GM03348 (cell line): ENCODE data around the gene TSLP.

Source experiments
- DNase-seq: peaks from one replicate; pipeline ENCODE4 v3.0.0; 2012; ENCODE audit warnings: low spot score

The TSLP gene

GRCh38 chr5:111071413-111071812 lies at the start of gene TSLP:
TSS of gene TSLP (plus strand) at chr5:111071713. CDS start at chr5:111071891, 178 bp downstream.
- DNase-seq, result no peak

- DNase-seq, result no peak
These were observed 49.2 kb upstream of the TSLP start for GRCh38 chr5:111022301-111022700.

- DNase-seq, result no peak
These were observed 42.6 kb upstream of the TSLP start for GRCh38 chr5:111028865-111029264.

GRCh38 chr5:111043712-111044506 lies 27.6 kb upstream of the TSLP start:
- no peak for DNase-seq

- DNase-seq, result no peak
These were observed 13.4 kb upstream of the TSLP start for GRCh38 chr5:111058064-111058463.

GRCh38 chr5:111060169-111060568 lies 11.3 kb upstream of the TSLP start:
- no peak for DNase-seq

GRCh38 chr5:111061618-111062017 lies 9.9 kb upstream of the TSLP start:
- DNase-seq, result no peak

GRCh38 chr5:111063709-111064322 lies 7.7 kb upstream of the TSLP start:
- no peak for DNase-seq

GRCh38 chr5:111066261-111066938 lies 5.1 kb upstream of the TSLP start:
- no peak for DNase-seq

- no peak for DNase-seq
These were observed 3.3 kb upstream of the TSLP start for GRCh38 chr5:111068213-111068612.

GRCh38 chr5:111069839-111070238 lies 1.7 kb upstream of the TSLP start:
- peak; percentile 11 for DNase-seq

- DNase-seq, result peak; percentile 49
These were observed 1.0 kb upstream of the TSLP start for GRCh38 chr5:111070272-111071134.

GRCh38 chr5:111072949-111073682 lies 1.6 kb downstream of the TSLP start:
- DNase-seq, result peak; percentile 50

GRCh38 chr5:111074244-111074643 lies 2.7 kb downstream of the TSLP start:
- DNase-seq, result no peak

- peak; percentile 77 for DNase-seq
These were observed 4.0 kb downstream of the TSLP start for GRCh38 chr5:111075520-111075919.

GRCh38 chr5:111076091-111076490 lies 4.6 kb downstream of the TSLP start:
- DNase-seq, result no peak

GRCh38 chr5:111077678-111078077 lies 6.2 kb downstream of the TSLP start:
- DNase-seq, result no peak

- DNase-seq, result no peak
These were observed 8.3 kb downstream of the TSLP start for GRCh38 chr5:111079846-111080245.

- no peak for DNase-seq
These were observed 11.8 kb downstream of the TSLP start for GRCh38 chr5:111083323-111083722.

GRCh38 chr5:111092062-111092853 lies 20.7 kb downstream of the TSLP start, which contains the start of gene WDR36:
TSS of gene WDR36 (plus strand) at chr5:111092348. CDS start at chr5:111092457, 109 bp downstream.
- peak; percentile 91 for DNase-seq
